Stimulated activated CD8-positive, alpha-beta memory T cell treated with anti-CD3 and anti-CD28 coated beads, Interleukin-7, amount 100 ng/mL, for 1 hour (primary cell): Measurements from ENCODE around the gene NEK8.
A peak's percentile ranks its signal among the peaks of the same experiment; 100 is the strongest.
"Not testable (repeated sequence)": the region's sequence is repeated elsewhere in the genome, so short reads cannot be mapped to it uniquely, and the experiment has no call there.

Experiments
- DNase-seq, 2 donors: peaks; one replicate each; pipeline ENCODE4 v3.0.0-alpha.2; 2020; ENCODE audit warnings: low read depth in 2 of 2

NEK8 gene

DNA sequence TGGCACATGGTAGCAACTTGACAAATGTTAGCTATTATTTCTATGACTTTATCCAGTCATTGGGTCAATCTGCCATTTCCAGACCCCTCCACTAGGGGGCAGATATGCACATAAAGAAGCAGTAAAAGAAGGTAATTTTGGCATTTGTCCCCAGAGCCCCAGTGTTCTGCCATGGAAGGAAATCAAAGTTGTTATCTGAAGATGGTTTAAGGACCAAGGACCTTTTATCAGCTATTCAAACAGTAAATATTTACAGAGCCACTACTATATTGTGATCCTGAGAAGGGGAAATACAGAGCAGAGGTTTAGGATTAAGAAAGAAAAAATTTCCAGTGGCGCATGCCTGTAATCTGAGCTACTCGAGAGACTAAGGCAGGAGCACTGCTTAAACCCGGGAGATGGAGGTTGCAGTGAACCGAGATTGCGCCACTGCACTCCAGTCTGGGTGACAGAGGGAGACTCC, 35.2 kb downstream of the NEK8 start:
- peak; percentile 49 to 71 for DNase-seq

DNA sequence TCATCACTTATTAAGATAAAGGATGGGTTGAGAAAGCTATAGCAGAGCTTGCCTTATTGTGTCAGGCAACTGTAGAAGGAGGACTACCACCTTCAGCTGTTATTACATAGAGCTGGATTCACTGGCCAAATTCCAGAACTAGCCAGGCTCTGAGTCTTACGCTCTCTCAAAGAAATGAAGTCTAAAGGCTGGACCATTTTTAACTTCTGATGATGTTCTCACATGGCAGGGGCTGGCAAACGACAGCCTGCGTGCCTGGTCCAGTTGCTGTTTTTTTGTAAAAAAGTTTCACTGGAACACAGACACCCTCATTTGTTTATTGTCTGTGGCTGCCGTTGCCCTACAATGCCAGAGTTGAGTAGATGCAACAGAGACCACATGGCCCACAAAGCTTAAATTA, 36.5 kb downstream of the NEK8 start:
- DNase-seq: no peak

DNA sequence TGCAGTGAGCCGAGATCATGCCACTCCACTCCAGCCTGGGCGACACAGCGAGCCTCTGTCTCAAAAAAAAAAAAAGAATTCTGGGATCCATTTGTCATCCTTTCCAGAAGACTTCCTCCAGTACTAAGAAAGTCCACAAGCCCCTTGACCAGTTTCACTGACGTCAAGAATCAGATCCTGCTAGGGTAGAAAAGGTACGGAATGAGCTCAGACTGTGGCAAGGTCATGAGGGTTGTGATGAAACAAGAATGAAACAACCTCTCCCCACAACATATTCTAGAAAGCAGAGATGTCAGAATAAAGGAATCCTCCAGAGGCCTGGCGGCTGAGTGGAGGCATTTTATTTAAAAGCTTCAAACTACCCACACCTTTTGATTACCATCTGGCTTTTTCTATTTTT, 45.1 kb downstream of the NEK8 start:
- no peak for DNase-seq

DNA sequence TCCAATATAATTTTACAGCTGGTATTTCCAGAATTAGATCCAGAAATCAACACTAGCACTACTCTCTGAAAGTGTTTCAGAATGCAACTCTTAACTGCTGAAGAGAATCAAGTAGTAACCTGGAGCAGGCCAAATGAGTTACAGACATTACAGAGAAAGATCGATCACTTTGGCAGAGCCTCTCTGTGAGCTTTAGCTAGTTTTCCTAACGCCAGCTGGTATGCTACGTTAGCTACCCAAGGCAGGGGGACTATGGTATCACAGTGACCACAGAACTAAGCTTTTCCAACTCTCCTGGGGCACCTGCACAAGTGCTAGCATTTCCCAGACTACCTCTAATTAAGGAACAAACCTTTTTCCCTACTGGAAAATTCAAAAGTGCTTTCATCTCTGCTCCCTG, 45.6 kb downstream of the NEK8 start:
- DNase-seq: no peak

DNA sequence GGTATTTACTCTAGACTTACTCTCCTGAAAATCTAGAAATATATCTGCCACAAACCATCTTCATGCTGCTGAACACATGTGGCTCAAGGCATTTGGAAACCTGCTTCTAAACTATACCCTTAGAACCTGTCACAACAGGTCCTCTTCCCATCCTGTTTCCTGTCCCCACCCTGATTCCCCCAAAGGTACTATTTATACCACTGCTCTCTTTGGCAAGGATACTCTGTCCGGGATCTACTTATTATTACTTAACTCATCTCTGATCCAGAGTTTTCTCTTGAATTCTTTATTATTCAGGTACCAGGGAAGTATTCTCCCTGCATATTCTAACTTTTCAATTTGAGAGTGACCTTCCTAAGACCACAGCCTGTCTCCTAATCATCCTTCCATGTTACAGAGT, 48.6 kb downstream of the NEK8 start:
- DNase-seq: no peak

DNA sequence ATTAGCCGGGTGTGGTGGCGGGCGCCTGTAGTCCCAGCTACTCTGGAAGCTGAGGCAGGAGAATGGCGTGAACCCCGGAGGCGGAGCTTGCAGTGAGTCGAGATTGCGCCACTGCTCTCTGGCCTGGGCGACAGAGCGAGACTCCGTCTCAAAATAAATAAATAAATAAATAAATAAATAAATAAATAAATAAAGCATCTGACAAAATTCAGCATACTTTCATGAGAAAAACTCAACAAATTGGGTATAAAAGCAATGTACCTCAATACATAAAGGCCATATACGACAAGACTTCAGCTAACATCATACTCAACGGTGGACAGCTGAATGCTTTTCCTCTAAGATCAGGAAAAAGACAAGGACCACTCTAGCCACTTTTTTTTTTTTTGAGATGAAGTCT, 51.0 kb downstream of the NEK8 start:
- not testable (repeated sequence) for DNase-seq

DNA sequence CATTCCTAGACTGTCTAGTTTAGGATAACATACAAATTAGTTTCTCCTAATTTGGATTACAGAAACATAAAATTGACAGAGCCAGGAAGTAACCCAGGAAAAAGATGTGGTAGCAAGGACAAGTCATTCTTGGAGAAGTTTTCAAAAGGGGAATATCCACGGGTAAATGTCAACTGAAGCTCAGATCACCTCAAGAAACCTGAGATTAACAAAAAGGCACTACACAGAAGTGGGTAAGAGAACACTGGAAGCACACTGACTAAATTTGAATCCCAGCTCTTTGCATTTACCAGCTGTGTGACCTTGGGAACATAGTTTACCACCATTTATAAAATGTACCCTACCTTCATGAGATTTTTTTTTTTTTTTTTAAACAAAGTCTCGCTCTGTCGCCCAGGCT, 54.6 kb downstream of the NEK8 start:
- DNase-seq: no peak

DNA sequence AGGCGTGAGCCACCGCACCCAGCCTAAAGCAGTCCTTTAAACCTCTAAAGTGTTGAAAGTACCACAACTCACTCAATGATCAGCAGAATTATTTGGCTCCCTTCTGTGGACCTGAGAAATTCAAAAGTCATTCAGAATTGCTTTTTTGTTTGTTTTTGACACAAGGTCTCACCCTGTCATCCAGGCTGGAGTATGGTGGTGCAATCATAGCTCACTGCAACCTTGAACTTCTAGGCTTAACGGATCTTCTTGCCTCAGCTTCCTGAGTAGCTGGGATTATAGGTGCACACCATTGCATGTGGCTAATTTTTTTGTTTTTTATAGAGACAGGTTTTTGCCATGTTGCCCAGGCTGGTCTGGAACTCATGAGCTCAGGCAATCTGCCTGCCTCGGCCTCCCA, 59.5 kb downstream of the NEK8 start:
- no peak for DNase-seq
